ENCODE data around the gene UGT1A8.

UGT1A8 gene

GRCh38 chr2:233688341-233688740, 70.9 kb downstream of the UGT1A8 start:
- no peak for TF ChIP-seq CTCF (IDR thresholded peaks at IDR 0.05; ENCODE audit: low read depth, low read length)
- no peak overlapping the region for H3K4me3 ChIP-seq (ENCODE audit: low read depth, low read length)

- TF ChIP-seq CTCF (IDR thresholded peaks at IDR 0.05; ENCODE audit: low read depth, low read length), result no peak
- no peak overlapping the region for H3K4me3 ChIP-seq (ENCODE audit: low read depth, low read length)
These were observed 71.6 kb downstream of the UGT1A8 start for GRCh38 chr2:233689031-233689430.

GRCh38 chr2:233689501-233689900, 72.1 kb downstream of the UGT1A8 start:
- no peak for TF ChIP-seq CTCF (IDR thresholded peaks at IDR 0.05; ENCODE audit: low read depth, low read length)
- H3K4me3 ChIP-seq (ENCODE audit: low read depth, low read length), result no peak overlapping the region

- H3K4me3 ChIP-seq (ENCODE audit: low read depth, low read length), result no peak overlapping the region
- no peak for TF ChIP-seq CTCF (IDR thresholded peaks at IDR 0.05; ENCODE audit: low read depth, low read length)
These were observed 73.0 kb downstream of the UGT1A8 start for GRCh38 chr2:233690444-233690843.

GRCh38 chr2:233691443-233692433, 74.3 kb downstream of the UGT1A8 start:
- no peak overlapping the region for H3K4me3 ChIP-seq (ENCODE audit: low read depth, low read length)
- no peak for TF ChIP-seq CTCF (IDR thresholded peaks at IDR 0.05; ENCODE audit: low read depth, low read length)

GRCh38 chr2:233692648-233693047, 75.2 kb downstream of the UGT1A8 start, which contains the start of gene UGT1A6:
Gene UGT1A6 (plus strand): TSS chr2:233692890. CDS start chr2:233693005, 115 bp downstream.
- H3K4me3 ChIP-seq (ENCODE audit: low read depth, low read length), result no peak within 1 kb of the TSS
- TF ChIP-seq CTCF (IDR thresholded peaks at IDR 0.05; ENCODE audit: low read depth, low read length), result no peak

GRCh38 chr2:233693963-233694362, 76.5 kb downstream of the UGT1A8 start:
- no peak for TF ChIP-seq CTCF (IDR thresholded peaks at IDR 0.05; ENCODE audit: low read depth, low read length)
- H3K4me3 ChIP-seq (ENCODE audit: low read depth, low read length), result no peak overlapping the region
